Parathyroid adenoma (tissue), 2 donors: Measurements from ENCODE around the gene USP2.

Source experiments
- H2AFZ ChIP-seq: fragments of 300-600 bp; sonication (generic); one replicate; pipeline ENCODE4 v1.7.0; 2017; ENCODE audit warnings: antibody characterized with exemption, mild to moderate bottlenecking
- H3K27ac ChIP-seq: fragments of 300-600 bp; sonication (generic); one replicate; pipeline ENCODE4 v1.7.0; 2017
- H3K27me3 ChIP-seq: fragments of 300-600 bp; sonication (generic); one replicate; pipeline ENCODE4 v1.7.0; 2017; ENCODE audit warnings: low read length; ENCODE audit not compliant: control insufficient read depth, insufficient read depth
- H3K36me3 ChIP-seq: fragments of 300-600 bp; sonication (generic); one replicate; pipeline ENCODE4 v1.7.0; 2017; ENCODE audit warnings: low read length; ENCODE audit not compliant: control insufficient read depth, insufficient read depth
- H3K4me1 ChIP-seq: fragments of 300-600 bp; sonication (generic); one replicate; pipeline ENCODE4 v1.7.0; 2017; ENCODE audit warnings: control low read depth
- H3K4me2 ChIP-seq: fragments of 300-600 bp; sonication (generic); one replicate; pipeline ENCODE4 v1.7.0; 2017; ENCODE audit warnings: low read length
- H3K4me3 ChIP-seq: fragments of 300-600 bp; sonication (generic); one replicate; pipeline ENCODE4 v1.7.0; 2017; ENCODE audit warnings: low read depth, low read length
- H3K79me2 ChIP-seq: fragments of 300-600 bp; sonication (generic); one replicate; pipeline ENCODE4 v1.7.0; 2017; ENCODE audit warnings: control low read depth
- H3K9ac ChIP-seq: fragments of 300-600 bp; sonication (generic); one replicate; pipeline ENCODE4 v1.7.0; 2017; ENCODE audit warnings: mild to moderate bottlenecking
- H3K9me3 ChIP-seq: fragments of 300-600 bp; sonication (generic); one replicate; pipeline ENCODE4 v1.7.0; 2017; ENCODE audit warnings: low read length; ENCODE audit not compliant: control insufficient read depth
- TF ChIP-seq, protein P1 (sequence below): fragments of 300-600 bp; sonication (generic); IDR thresholded peaks from one replicate; pipeline ENCODE4 v1.7.0; 2017; ENCODE audit warnings: antibody characterized with exemption, mild to moderate bottlenecking
- donor health status: primary hyperparathyroidism.

The USP2 gene

DNA sequence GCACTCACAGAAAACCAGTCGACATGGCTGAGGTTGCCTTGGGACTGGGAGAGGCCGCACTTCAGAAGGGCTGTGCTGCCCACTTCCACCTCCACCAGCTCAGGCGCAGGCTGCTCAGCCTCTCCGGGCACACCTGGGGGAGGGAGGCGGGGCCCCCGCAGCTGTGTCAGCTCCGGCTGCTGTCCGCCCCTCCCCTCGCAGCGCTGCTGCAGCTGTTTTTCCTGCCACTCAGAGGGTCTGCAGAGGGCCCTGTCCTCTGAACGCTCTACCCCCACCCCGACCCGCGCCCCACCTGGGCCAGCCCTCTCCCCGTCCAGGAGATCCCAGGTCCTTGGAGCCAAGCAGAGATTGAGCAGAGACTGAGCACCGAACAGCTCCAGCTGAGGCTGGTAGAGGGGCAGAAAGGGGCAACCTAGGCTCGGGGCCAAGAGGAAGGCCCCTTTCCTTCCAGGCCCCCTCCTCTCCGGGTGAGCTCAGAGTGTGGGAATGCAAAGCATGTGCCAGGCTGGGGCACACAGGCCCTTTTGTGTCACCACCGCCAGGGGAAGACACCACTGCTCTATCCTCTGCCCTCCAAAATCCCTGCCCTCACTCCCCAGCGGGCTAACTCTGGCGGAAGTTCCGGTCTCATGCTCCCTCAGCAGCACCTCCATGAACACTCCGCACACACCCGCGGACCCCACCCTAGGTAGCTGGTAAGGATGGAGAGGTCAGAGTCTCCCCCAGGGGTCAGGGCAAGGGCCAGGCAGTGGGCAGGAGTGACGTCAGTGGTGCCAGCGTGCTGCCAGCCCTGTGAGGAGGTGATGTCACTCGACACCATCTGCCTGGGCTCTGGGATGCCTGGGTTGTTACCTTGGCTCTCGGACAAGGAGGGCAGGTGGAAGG, 66.1 kb downstream of the USP2 start:
- Histone ChIP-seq H3K79me2 (no peaks in the 10 kb centered on the region), H2AFZ (peak overlapping the region; percentile 25), H3K36me3 (no peaks in the 10 kb centered on the region), H3K4me2 (peak overlapping the region; percentile 36), H3K9ac (no peak overlapping the region), H3K27ac (no peak overlapping the region), H3K27me3 (no peaks in the 10 kb centered on the region), H3K9me3 (no peaks in the 10 kb centered on the region), H3K4me1 (no peaks in the 10 kb centered on the region), H3K4me3 (peak overlapping the region; percentile 34)
- TF ChIP-seq, protein P1, sequence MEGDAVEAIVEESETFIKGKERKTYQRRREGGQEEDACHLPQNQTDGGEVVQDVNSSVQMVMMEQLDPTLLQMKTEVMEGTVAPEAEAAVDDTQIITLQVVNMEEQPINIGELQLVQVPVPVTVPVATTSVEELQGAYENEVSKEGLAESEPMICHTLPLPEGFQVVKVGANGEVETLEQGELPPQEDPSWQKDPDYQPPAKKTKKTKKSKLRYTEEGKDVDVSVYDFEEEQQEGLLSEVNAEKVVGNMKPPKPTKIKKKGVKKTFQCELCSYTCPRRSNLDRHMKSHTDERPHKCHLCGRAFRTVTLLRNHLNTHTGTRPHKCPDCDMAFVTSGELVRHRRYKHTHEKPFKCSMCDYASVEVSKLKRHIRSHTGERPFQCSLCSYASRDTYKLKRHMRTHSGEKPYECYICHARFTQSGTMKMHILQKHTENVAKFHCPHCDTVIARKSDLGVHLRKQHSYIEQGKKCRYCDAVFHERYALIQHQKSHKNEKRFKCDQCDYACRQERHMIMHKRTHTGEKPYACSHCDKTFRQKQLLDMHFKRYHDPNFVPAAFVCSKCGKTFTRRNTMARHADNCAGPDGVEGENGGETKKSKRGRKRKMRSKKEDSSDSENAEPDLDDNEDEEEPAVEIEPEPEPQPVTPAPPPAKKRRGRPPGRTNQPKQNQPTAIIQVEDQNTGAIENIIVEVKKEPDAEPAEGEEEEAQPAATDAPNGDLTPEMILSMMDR = no peak

DNA sequence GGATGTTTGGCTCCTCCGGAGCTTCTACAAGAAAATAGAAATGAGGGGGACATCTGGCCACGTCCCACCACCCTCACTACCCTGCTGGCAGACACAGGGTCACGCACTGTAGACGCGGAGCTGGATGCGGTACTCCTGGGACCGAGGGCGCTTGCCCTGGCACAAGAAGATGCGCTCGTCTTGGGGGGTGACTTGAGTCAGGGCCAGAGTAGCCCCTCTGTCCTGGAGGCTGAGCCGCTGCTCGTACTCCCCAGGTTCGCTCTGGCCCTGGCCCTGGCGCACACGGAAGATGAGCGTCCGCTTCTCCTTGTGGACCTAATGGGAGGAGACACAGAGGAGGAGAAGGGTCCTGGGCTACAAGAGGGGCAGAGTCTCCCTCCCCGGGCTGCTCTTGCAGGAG, 66.8 kb downstream of the USP2 start:
- Histone ChIP-seq H3K36me3 (no peaks in the 10 kb centered on the region), H3K4me1 (no peaks in the 10 kb centered on the region), H3K9me3 (no peaks in the 10 kb centered on the region), H3K27me3 (no peaks in the 10 kb centered on the region), H3K27ac (no peak overlapping the region), H3K79me2 (no peaks in the 10 kb centered on the region), H3K4me3 (no peak overlapping the region), H2AFZ (no peak overlapping the region), H3K4me2 (no peak overlapping the region), H3K9ac (no peak overlapping the region)
- TF ChIP-seq, protein P1 = no peak

DNA sequence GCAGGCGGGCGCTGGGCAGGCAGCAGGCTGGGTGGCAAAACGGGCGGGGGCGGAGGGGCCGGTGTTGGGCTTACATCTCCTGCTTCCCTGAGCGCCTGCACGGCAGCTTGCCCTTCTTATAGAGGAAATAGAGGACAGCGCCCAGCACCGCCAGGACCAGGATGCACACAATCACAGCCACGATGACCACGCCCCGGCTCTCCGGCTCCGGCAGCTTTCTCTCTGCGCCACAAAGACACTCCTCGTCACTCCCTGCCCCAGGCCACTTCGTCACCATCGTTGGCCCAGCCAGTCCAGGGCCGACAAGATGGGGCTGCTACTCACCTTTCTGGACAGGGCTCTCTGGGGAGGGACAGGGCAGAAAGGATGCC, 70.8 kb downstream of the USP2 start:
- no peaks in the 10 kb centered on the region for H3K27me3 ChIP-seq
- no peaks in the 10 kb centered on the region for H3K9me3 ChIP-seq
- TF ChIP-seq, protein P1 = no peak
- no peaks in the 10 kb centered on the region for H3K36me3 ChIP-seq
- H2AFZ ChIP-seq = no peak overlapping the region
- H3K4me2 ChIP-seq = no peak overlapping the region
- H3K4me1 ChIP-seq = no peaks in the 10 kb centered on the region
- H3K9ac ChIP-seq = no peak overlapping the region
- H3K4me3 ChIP-seq = no peak overlapping the region
- H3K27ac ChIP-seq = no peak overlapping the region
- H3K79me2 ChIP-seq = no peaks in the 10 kb centered on the region

DNA sequence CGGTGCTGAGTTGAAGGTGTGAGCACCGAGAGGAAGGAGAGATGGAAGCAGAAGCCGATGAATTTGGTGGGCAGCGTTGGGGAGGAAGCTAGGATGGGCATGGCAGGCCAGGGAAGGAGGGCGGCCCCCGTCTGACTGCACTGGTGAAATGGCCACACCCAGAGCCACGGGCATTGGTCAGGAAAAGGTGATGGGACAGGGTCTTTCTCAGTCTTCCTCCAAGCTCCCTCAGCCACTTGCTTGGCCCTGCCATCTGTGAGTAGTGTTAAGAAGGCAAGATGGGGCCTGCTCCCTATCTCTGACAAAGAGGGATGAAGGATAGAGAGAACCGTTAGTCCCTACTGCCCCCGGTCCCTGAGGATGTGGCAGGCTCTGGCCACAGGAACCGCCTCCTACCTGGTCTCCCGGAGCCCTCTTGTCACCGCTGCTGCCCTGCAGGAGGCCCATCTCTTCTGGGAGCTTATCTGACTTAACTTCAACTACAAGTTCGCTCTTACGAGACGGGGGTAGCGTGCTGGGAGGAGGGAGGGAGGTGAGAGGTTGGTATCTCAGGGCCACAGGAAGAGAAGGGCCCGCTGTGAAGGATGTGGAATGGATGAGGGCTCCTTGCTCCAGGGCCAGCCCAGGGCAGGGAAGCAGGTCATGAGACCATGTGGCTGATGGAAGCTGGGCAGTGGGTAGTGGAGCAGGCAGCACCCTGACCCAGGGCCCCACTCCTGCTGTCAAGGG, 71.4 kb downstream of the USP2 start:
- no peaks in the 10 kb centered on the region for H3K9me3 ChIP-seq
- no peak overlapping the region for H3K4me3 ChIP-seq
- no peak overlapping the region for H2AFZ ChIP-seq
- no peaks in the 10 kb centered on the region for H3K36me3 ChIP-seq
- H3K4me1 ChIP-seq = no peaks in the 10 kb centered on the region
- no peak overlapping the region for H3K9ac ChIP-seq
- no peaks in the 10 kb centered on the region for H3K79me2 ChIP-seq
- no peaks in the 10 kb centered on the region for H3K27me3 ChIP-seq
- TF ChIP-seq, protein P1 = no peak
- H3K27ac ChIP-seq = no peak overlapping the region
- no peak overlapping the region for H3K4me2 ChIP-seq
